Spleen (tissue), 11 donors: ENCODE results near the gene CHST2. TPM values are rescaled to one million over a fixed set of nuclear protein-coding genes. Genes with fewer than 3 reads are reported as not detected.

Experiments
- DNase-seq: peaks from one replicate; pipeline ENCODE4 v3.0.0-alpha.2; 2020
- H3K27ac ChIP-seq, 8 donors: fragments of 200-600 bp; sonication (generic) in 7 of 8; 1 replicate in 4 of 8; 2 replicates in 4 of 8; pipeline versions ENCODE4 v1.5.0 to v1.8.0; 2016 to 2021; ENCODE audit warnings: inconsistent platforms in 4 of 8, mild to moderate bottlenecking in 4 of 8, moderate library complexity in 1 of 8
- H3K27me3 ChIP-seq, 7 donors: fragments of 200-600 bp; sonication (generic) in 6 of 7; replicated peaks in 1 of 7; 1 replicate in 4 of 7; 2 replicates in 3 of 7; pipeline versions ENCODE4 v1.5.0 to v1.8.0; 2016 to 2021; ENCODE audit warnings: inconsistent platforms in 3 of 7, mild to moderate bottlenecking in 1 of 7
- H3K36me3 ChIP-seq, 6 donors: fragments of 200-600 bp; sonication (generic) in 5 of 6; 1 replicate in 4 of 6; 2 replicates in 2 of 6; pipeline versions ENCODE4 v1.5.0 to v1.8.0; 2016 to 2021; ENCODE audit warnings: inconsistent platforms in 2 of 6
- H3K4me1 ChIP-seq, 6 donors: fragments of 200-600 bp; sonication (generic) in 5 of 6; 1 replicate in 3 of 6; 2 replicates in 3 of 6; pipeline versions ENCODE4 v1.5.0 to v1.8.0; 2016 to 2021; ENCODE audit warnings: inconsistent platforms in 3 of 6
- H3K4me3 ChIP-seq, 8 donors: fragments of 200-600 bp; sonication (generic) in 7 of 8; 1 replicate in 4 of 8; 2 replicates in 4 of 8; pipeline versions ENCODE4 v1.5.0 to v1.8.0; 2016 to 2021; ENCODE audit warnings: inconsistent platforms in 4 of 8, mild to moderate bottlenecking in 4 of 8, moderate library complexity in 2 of 8
- H3K9me3 ChIP-seq, 8 donors: fragments of 200-600 bp; sonication (generic) in 7 of 8; 1 replicate in 4 of 8; 2 replicates in 4 of 8; pipeline versions ENCODE4 v1.5.0 to v1.8.0; 2016 to 2021; ENCODE audit warnings: inconsistent platforms in 4 of 8
- POLR2A ChIP-seq, 3 donors: fragments of 450-650 bp; IDR thresholded peaks; one replicate each; pipeline ENCODE4 v1.5.1; 2017; ENCODE audit warnings: antibody characterized with exemption in 3 of 3, mild to moderate bottlenecking in 1 of 3
- POLR2AphosphoS5 ChIP-seq, 3 donors: sonication (generic); formaldehyde crosslinking; IDR thresholded peaks; one replicate each; pipeline ENCODE4 v1.5.1; 2017; ENCODE audit warnings: antibody characterized with exemption in 3 of 3
- WGBS, 5 donors: extraction: QIAGEN DNeasy Blood & Tissue Kit in 3 of 5; methylation state at CpG; one replicate each; pipeline versions ENCODE4 v1.1.5 to v1.1.7; 2013 to 2018; 5-methylcytosine and 5-hydroxymethylcytosine counted together
- intact Hi-C: fragments of 100-400 bp; cut with DNase I; formaldehyde crosslinking; loops from one replicate; pipeline ENCODE4 v1.15.0; 2023; ENCODE audit warnings: low total_unique reads
- polyA plus RNA-seq, 3 donors: library from polyadenylated mRNA; stranded (reverse); fragments of 200-250 nt; gene quantifications; one replicate each; pipeline ENCODE4 v1.2.1, GENCODE V29; 2013
- total RNA-seq, 7 donors: library from RNA; depleted of rRNA in 3 of 7; stranded (reverse); fragments of >200 nt in 3 of 7; fragmentation: NEBNext Ultra II Directional in 4 of 7; extraction: Animal tissue kit (Norgen Biotek cat#: 25700) in 4 of 7; gene quantifications; one replicate each; pipeline versions ENCODE4 v1.1.0 to v1.2.1, GENCODE V29; 2016 to 2021
- TF ChIP-seq, protein P1 (sequence below), 11 experiments: fragments of 200-600 bp in 7 of 11; fragments of 450-650 bp in 4 of 11; sonication (generic) in 4 of 11; IDR thresholded peaks in 8 of 11; conservative IDR thresholded peaks in 3 of 11; 1 replicate in 7 of 11; 2 replicates in 4 of 11; pipeline versions ENCODE4 v1.4.0 to v1.8.0; 2016 to 2021; ENCODE audit warnings: antibody characterized with exemption in 11 of 11, inconsistent platforms in 4 of 11, mild to moderate bottlenecking in 1 of 11
- donor health status: healthy with polysubstance abuse.
- donor health status: DM: no; HTN: no; CAD: no; lungs with moderate emphysema.
- donor health status: DM: no; HTN: no; CAD: no.
- donor health status: Bipolar disorder and iron deficiency.
- donor health status: healthy.
- donor health status: DM: no; HTN: no; CAD: no.
- donor health status: DM: yes; HTN: yes; CAD: no.

CHST2 gene
- total and polyA plus RNA-seq, 10 donors = 8.5 to 46.6 (median 30.5) TPM

GRCh38 chr3:143098032-143098764 lies 21.4 kb upstream of the CHST2 start:
- Histone ChIP-seq H3K4me3 (no peak overlapping the region), H3K27me3 (no peaks in the 10 kb centered on the region), H3K9me3 (peaks cover 0 to 14% (median 0%) of the 10 kb centered on the region in 8 donors), H3K4me1 (peaks cover 0 to 4% (median 0%) of the 10 kb centered on the region in 6 donors), H3K36me3 (no peaks in the 10 kb centered on the region), H3K27ac (no peak overlapping the region)
- intact Hi-C loops = no loop called here
- 88 to 96% (median 91%) methylated on average over 5 of the region's 5 CpGs for WGBS, 5 donors
- no peak for DNase-seq
- TF ChIP-seq POLR2AphosphoS5 (IDR thresholded peaks at IDR 0.05) (no peak), POLR2A (IDR thresholded peaks at IDR 0.05) (no peak)
- TF ChIP-seq, protein P1, sequence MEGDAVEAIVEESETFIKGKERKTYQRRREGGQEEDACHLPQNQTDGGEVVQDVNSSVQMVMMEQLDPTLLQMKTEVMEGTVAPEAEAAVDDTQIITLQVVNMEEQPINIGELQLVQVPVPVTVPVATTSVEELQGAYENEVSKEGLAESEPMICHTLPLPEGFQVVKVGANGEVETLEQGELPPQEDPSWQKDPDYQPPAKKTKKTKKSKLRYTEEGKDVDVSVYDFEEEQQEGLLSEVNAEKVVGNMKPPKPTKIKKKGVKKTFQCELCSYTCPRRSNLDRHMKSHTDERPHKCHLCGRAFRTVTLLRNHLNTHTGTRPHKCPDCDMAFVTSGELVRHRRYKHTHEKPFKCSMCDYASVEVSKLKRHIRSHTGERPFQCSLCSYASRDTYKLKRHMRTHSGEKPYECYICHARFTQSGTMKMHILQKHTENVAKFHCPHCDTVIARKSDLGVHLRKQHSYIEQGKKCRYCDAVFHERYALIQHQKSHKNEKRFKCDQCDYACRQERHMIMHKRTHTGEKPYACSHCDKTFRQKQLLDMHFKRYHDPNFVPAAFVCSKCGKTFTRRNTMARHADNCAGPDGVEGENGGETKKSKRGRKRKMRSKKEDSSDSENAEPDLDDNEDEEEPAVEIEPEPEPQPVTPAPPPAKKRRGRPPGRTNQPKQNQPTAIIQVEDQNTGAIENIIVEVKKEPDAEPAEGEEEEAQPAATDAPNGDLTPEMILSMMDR (IDR thresholded peaks at IDR 0.05 in 8 of 11, conservative IDR thresholded peaks at IDR 0.05 in 3 of 11) = no peak

- no peak for DNase-seq
- intact Hi-C loops = no loop called here
- TF ChIP-seq, protein P1 (IDR thresholded peaks at IDR 0.05 in 8 of 11, conservative IDR thresholded peaks at IDR 0.05 in 3 of 11) = no peak
- TF ChIP-seq POLR2AphosphoS5 (IDR thresholded peaks at IDR 0.05) (no peak), POLR2A (IDR thresholded peaks at IDR 0.05) (no peak)
- Histone ChIP-seq H3K4me3 (no peak overlapping the region), H3K27me3 (no peaks in the 10 kb centered on the region), H3K36me3 (no peaks in the 10 kb centered on the region), H3K9me3 (peaks cover 0 to 24% (median 5%) of the 10 kb centered on the region in 8 donors), H3K27ac (peak overlapping the region in 2 of 8 donors; percentile 20 to 28), H3K4me1 (peaks cover 0 to 4% (median 0%) of the 10 kb centered on the region in 6 donors)
- 69 to 89% (median 74%) methylated on average over 3 of the region's 3 CpGs for WGBS, 5 donors
Measured at GRCh38 chr3:143099210-143099609, 20.4 kb upstream of the CHST2 start.

DNA sequence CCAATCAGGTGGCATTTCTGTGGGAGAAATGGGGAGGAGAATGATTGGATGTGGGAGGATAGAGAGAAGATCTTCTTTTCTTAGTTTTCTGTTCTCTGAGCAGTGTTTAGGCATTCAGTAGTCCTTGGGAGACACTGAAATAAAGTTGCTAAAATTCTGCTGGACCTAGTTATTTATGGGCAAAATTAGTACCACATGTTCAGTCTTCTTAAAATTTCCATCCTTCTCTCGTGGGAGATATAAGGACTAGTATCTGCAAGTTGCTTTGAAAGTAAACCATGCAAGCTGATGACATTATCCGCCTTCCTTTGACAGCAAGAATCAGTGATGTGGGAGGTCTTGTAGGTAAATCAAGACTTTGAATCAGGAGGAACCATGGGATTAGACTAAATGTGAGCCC lies 19.9 kb upstream of the CHST2 start:
- H3K4me3 ChIP-seq = no peak overlapping the region
- 83 to 91% (median 86%) methylated on average over 2 of the region's 2 CpGs for WGBS, 5 donors
- DNase-seq = no peak
- H3K4me1 ChIP-seq = peaks cover 0 to 4% (median 0%) of the 10 kb centered on the region in 6 donors
- H3K27ac ChIP-seq = peak overlapping the region in 1 of 8 donors; percentile 20
- no peaks in the 10 kb centered on the region for H3K36me3 ChIP-seq
- no peaks in the 10 kb centered on the region for H3K27me3 ChIP-seq
- intact Hi-C loops = no loop called here
- peaks cover 0 to 29% (median 10%) of the 10 kb centered on the region in 8 donors for H3K9me3 ChIP-seq
- TF ChIP-seq, protein P1 (IDR thresholded peaks at IDR 0.05 in 8 of 11, conservative IDR thresholded peaks at IDR 0.05 in 3 of 11) = no peak
- no peak for TF ChIP-seq POLR2A (IDR thresholded peaks at IDR 0.05)
- TF ChIP-seq POLR2AphosphoS5 (IDR thresholded peaks at IDR 0.05) = no peak

DNA sequence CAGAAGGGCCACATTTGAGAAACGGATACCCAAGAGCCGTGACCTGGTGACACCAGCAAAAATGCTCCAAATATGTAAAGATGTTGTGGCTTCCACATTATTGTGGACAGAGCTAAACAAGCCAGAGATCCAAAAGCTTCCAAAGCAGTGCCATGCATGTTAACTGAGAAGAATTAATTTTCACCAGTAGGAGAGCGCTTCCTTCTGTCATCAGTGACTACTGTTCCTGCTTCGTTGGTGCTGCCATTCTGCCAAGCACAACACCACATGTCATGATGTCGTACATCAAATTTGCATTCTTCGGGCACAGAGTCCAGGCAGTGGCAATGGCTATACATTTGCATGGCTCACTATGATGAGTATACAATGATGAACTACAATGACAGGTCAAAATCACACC lies 19.1 kb upstream of the CHST2 start:
- H3K9me3 ChIP-seq = peaks cover 0 to 37% (median 18%) of the 10 kb centered on the region in 8 donors
- no peak overlapping the region for H3K27ac ChIP-seq
- H3K27me3 ChIP-seq = no peaks in the 10 kb centered on the region
- H3K36me3 ChIP-seq = no peaks in the 10 kb centered on the region
- no peak overlapping the region for H3K4me3 ChIP-seq
- intact Hi-C loops = no loop called here
- no peak for DNase-seq
- H3K4me1 ChIP-seq = peaks cover 0 to 4% (median 0%) of the 10 kb centered on the region in 6 donors
- TF ChIP-seq, protein P1 (IDR thresholded peaks at IDR 0.05 in 8 of 11, conservative IDR thresholded peaks at IDR 0.05 in 3 of 11) = no peak
- TF ChIP-seq POLR2AphosphoS5 (IDR thresholded peaks at IDR 0.05) = no peak
- no peak for TF ChIP-seq POLR2A (IDR thresholded peaks at IDR 0.05)
- WGBS, 5 donors = 85 to 90% (median 89%) methylated on average over 6 of the region's 6 CpGs
